Measurements from ENCODE around the gene UQCRQ.

GRCh38 chr5:132901036-132901435 is 34.6 kb downstream of the UQCRQ start:
- TF ChIP-seq CTCF (IDR thresholded peaks at IDR 0.05; ENCODE audit: low read length), result no peak
- TF ChIP-seq EZH2 (IDR thresholded peaks at IDR 0.05; ENCODE audit: borderline replicate concordance, low read length), result no peak

Measured in OCI-LY1 (cell line).